HepG2 (cell line): ENCODE data around the gene COQ9. TPM values are rescaled to one million over a fixed set of nuclear protein-coding genes. Genes with fewer than 3 reads are reported as not detected.

ENCODE experiments used
- CBX5 ChIP-seq: sonication (generic); formaldehyde crosslinking; IDR thresholded peaks from 2 replicates; pipeline ENCODE4 v1.4.0; 2020; ENCODE audit warnings: missing genetic modification reagents, borderline replicate concordance
- GZF1 ChIP-seq: sonication (generic); formaldehyde crosslinking; IDR thresholded peaks from 2 replicates; pipeline ENCODE4 v1.5.1; 2020; ENCODE audit warnings: mild to moderate bottlenecking, missing genetic modification reagents
- HMG20B ChIP-seq: conservative IDR thresholded peaks from 2 replicates; pipeline ENCODE4 v1.6.1; 2016; ENCODE audit warnings: missing genetic modification reagents, missing compliant biosample characterization
- HNRNPK ChIP-seq: fragments of 200-400 bp; formaldehyde crosslinking; IDR thresholded peaks from 2 replicates; pipeline ENCODE4 v1.6.1; 2018; ENCODE audit warnings: low read length, low read depth, moderate library complexity, mild to moderate bottlenecking; ENCODE audit not compliant: poor library complexity, severe bottlenecking
- IKZF1 ChIP-seq: fragments of 450-650 bp; IDR thresholded peaks from 2 replicates; pipeline ENCODE4 v1.7.1; 2016
- MXD4 ChIP-seq: IDR thresholded peaks from 2 replicates; pipeline ENCODE4 v1.6.1; 2016; ENCODE audit warnings: mild to moderate bottlenecking, missing biosample characterization, missing genetic modification reagents
- MYC ChIP-seq: sonication (generic); formaldehyde crosslinking; IDR thresholded peaks from 2 replicates; pipeline ENCODE4 v1.9.0; 2021; ENCODE audit warnings: missing genetic modification reagents, borderline replicate concordance
- PRPF4 ChIP-seq: fragments of 200-400 bp; formaldehyde crosslinking; IDR thresholded peaks from 2 replicates; pipeline ENCODE4 v1.6.1; 2016; ENCODE audit warnings: low read length, low read depth; ENCODE audit not compliant: poor library complexity, severe bottlenecking
- SMYD3 ChIP-seq: sonication (generic); formaldehyde crosslinking; IDR thresholded peaks from 2 replicates; pipeline ENCODE4 v1.8.1; 2023; ENCODE audit warnings: mild to moderate bottlenecking, missing genetic modification reagents
- TEAD2 ChIP-seq: sonication (generic); formaldehyde crosslinking; IDR thresholded peaks from 2 replicates; pipeline ENCODE4 v1.9.0; 2021; ENCODE audit warnings: missing genetic modification reagents
- ZBTB49 ChIP-seq: sonication (generic); formaldehyde crosslinking; IDR thresholded peaks from 2 replicates; pipeline ENCODE4 v1.4.0; 2020; ENCODE audit warnings: missing genetic modification reagents, borderline replicate concordance
- ZNF17 ChIP-seq: sonication (generic); formaldehyde crosslinking; IDR thresholded peaks from 2 replicates; pipeline ENCODE4 v1.5.0; 2020; ENCODE audit warnings: mild to moderate bottlenecking, missing genetic modification reagents
- ZNF326 ChIP-seq: sonication (generic); formaldehyde crosslinking; IDR thresholded peaks from 2 replicates; pipeline ENCODE4 v1.4.0; 2020; ENCODE audit warnings: missing genetic modification reagents, borderline replicate concordance
- ZNF33A ChIP-seq: sonication (generic); formaldehyde crosslinking; IDR thresholded peaks from 2 replicates; pipeline ENCODE4 v1.5.1; 2020; ENCODE audit warnings: missing genetic modification reagents, mild to moderate bottlenecking, moderate library complexity, borderline replicate concordance
- ZNF572 ChIP-seq: sonication (generic); formaldehyde crosslinking; IDR thresholded peaks from 2 replicates; pipeline ENCODE4 v1.5.1; 2020; ENCODE audit warnings: mild to moderate bottlenecking, missing genetic modification reagents
- ZNF644 ChIP-seq: IDR thresholded peaks from 2 replicates; pipeline ENCODE4 v1.6.1; 2016; ENCODE audit warnings: low read depth
- ZNF678 ChIP-seq: sonication (generic); formaldehyde crosslinking; IDR thresholded peaks from 2 replicates; pipeline ENCODE4 v1.4.0; 2020; ENCODE audit warnings: mild to moderate bottlenecking, missing genetic modification reagents
- ZNF687 ChIP-seq: sonication (generic); formaldehyde crosslinking; IDR thresholded peaks from 2 replicates; pipeline ENCODE4 v1.5.1; 2020; ENCODE audit warnings: mild to moderate bottlenecking, missing genetic modification reagents, moderate library complexity
- ZNF75D ChIP-seq: sonication (generic); formaldehyde crosslinking; IDR thresholded peaks from 2 replicates; pipeline ENCODE4 v1.8.1; 2023; ENCODE audit warnings: missing genetic modification reagents, mild to moderate bottlenecking, borderline replicate concordance
- ZNF766 ChIP-seq: sonication (generic); formaldehyde crosslinking; IDR thresholded peaks from 2 replicates; pipeline ENCODE4 v1.5.0; 2020; ENCODE audit warnings: missing genetic modification reagents, borderline replicate concordance
- ZNF788 ChIP-seq: sonication (generic); formaldehyde crosslinking; IDR thresholded peaks from 2 replicates; pipeline ENCODE4 v1.5.0; 2020; ENCODE audit warnings: mild to moderate bottlenecking, missing genetic modification reagents, borderline replicate concordance
- ZNF891 ChIP-seq: sonication (generic); formaldehyde crosslinking; IDR thresholded peaks from 2 replicates; pipeline ENCODE4 v1.5.0; 2020; ENCODE audit warnings: mild to moderate bottlenecking, missing genetic modification reagents
- polyA plus RNA-seq, 8 experiments: library from polyadenylated mRNA; depleted of rRNA in 3 of 8; stranded (reverse) in 7 of 8; unstranded in 1 of 8; fragments of >200 nt; fragmentation: Illumina TruSeq in 4 of 8; extraction: Trizol in 4 of 8; gene quantifications; 2 replicates each; pipeline versions ENCODE4 v1.2.1 to v1.2.3, GENCODE V29; 2011 to 2016; ENCODE audit warnings: low read depth in 4 of 8, missing spikeins in 1 of 8, mixed read lengths in 1 of 8; ENCODE audit not compliant: insufficient read depth in 1 of 8
- total RNA-seq, 5 experiments: library from RNA; depleted of rRNA; stranded (reverse); fragments of >200 nt; fragmentation: Illumina TruSeq; extraction: Trizol; gene quantifications; 2 replicates each; pipeline ENCODE4 v1.2.3, GENCODE V29; 2016; ENCODE audit warnings: low read depth in 1 of 5
- TF ChIP-seq, protein P1 (sequence below): sonication (generic); formaldehyde crosslinking; IDR thresholded peaks from 2 replicates; pipeline ENCODE4 v1.8.0; 2022; ENCODE audit warnings: mild to moderate bottlenecking, missing genetic modification reagents

Gene COQ9
- total and polyA plus RNA-seq, 2 of the 13 experiments (the other 11 are each of a cell fraction or from before 2014, with no cell fraction given) = 57.5 to 108 TPM

DNA sequence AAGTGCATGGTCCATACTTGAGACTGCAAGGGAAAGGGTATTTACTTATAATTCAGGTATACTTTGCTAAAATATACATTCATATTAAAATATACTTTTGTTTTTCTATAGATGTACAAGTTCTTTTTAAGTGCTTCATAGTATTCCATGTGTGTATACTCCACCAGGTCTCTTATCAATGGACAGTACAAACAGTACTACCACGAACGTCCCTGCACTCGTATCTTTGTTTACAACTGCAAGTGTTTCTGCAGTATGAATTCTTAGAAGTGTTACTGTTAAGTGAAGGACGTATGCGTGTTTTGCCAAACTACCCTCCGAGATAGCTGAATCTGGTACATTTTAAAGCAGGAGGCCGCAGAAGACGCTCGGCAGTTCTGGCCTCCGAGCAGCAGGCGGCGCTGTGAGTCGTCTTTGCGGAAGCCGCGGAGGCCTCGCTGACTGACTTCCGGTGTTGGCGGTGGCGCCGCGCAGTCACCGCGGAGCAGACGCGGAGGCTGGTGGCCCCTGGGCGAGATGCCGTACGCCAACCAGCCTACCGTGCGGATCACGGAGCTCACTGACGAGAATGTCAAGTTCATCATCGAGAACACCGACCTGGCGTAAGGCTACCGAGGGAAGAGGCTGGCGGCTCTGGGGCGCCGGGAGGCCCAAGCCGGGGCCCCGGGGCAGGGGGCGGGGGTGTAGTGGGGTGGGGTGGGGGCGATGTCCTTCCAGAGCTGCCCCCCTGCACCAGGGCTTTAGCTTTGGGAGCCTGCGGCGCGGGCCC lies 15.1 kb downstream of the COQ9 start, which contains the start of gene POLR2C (continued):
- TF ChIP-seq ZNF572 (CRISPR knock-in tag) (no peak), ZNF75D (no peak), MYC (CRISPR knock-in tag) (peak; percentile 94; the same call in 1 of the 2 replicates), GZF1 (CRISPR knock-in tag) (peak; percentile 95), MXD4 (CRISPR knock-in tag) (peak; percentile 84; the same call in 1 of the 2 replicates), PRPF4 (no peak), TEAD2 (CRISPR knock-in tag) (no peak), ZNF33A (CRISPR knock-in tag) (no peak), HNRNPK (no peak), ZNF17 (no peak), ZNF678 (CRISPR knock-in tag) (no peak), ZNF644 (CRISPR knock-in tag) (0 out of 2 replicates have a peak, but pooled peaks have one; percentile 50), ZNF891 (CRISPR knock-in tag) (peak; percentile 94), ZNF326 (CRISPR knock-in tag) (peak; percentile 85; the same call in 1 of the 2 replicates), ZNF766 (peak; percentile 90), HMG20B (peak; percentile 68), ZNF687 (CRISPR knock-in tag) (peak; percentile 91), IKZF1 (no peak), CBX5 (CRISPR knock-in tag) (peak; percentile 99; the same call in 1 of the 2 replicates), SMYD3 (no peak), ZNF788 (CRISPR knock-in tag) (peak; percentile 96; the same call in 1 of the 2 replicates), ZBTB49 (peak; percentile 68; the same call in 1 of the 2 replicates)
- TF ChIP-seq, protein P1, sequence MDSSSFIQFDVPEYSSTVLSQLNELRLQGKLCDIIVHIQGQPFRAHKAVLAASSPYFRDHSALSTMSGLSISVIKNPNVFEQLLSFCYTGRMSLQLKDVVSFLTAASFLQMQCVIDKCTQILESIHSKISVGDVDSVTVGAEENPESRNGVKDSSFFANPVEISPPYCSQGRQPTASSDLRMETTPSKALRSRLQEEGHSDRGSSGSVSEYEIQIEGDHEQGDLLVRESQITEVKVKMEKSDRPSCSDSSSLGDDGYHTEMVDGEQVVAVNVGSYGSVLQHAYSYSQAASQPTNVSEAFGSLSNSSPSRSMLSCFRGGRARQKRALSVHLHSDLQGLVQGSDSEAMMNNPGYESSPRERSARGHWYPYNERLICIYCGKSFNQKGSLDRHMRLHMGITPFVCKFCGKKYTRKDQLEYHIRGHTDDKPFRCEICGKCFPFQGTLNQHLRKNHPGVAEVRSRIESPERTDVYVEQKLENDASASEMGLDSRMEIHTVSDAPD = peak; percentile 63; the same call in 1 of the 2 replicates
